Measurements from ENCODE around the gene SIAH2. TPM values are rescaled to one million over a fixed set of nuclear protein-coding genes. Genes with fewer than 3 reads are reported as not detected.

SIAH2 gene
- total and polyA plus RNA-seq, 2 experiments from 2014 or later: 6.3 to 28.8 TPM

DNA sequence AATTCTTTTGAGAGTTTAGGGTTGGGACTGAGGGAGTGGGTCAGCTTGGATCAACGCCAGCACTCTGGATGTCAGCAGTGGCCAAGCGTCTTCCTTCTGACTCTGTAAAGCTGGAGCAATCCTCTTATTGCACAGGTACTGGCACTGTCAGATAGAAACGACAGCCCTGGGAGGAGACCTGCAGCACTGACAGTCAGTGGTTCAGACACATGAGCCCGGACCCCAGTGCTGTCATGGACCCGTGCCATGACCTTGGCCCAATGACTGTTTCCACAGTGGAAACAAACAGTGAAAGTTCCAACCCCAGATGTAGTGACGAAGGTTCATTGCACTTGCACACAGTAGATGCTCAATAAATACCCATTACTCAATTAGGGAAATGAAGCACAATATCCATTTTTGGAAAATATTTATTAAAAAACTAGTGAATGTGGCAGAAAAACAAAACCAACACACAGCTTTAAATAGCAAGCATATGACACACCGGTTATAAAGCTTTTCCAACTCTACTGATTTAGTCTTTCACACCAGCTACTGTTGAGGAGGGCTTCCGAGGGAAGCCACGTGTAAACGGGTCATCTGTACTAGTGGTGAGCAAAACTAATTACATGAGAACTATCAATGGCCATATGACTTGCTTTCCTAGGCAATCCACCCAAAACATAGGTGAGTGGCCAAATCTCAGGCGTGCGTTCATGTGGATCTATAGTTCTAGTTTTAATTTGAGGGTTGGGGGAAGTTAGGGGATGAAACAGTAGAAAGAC is 22.1 kb downstream of the SIAH2 start (continued):
- TF ChIP-seq EZH2 (IDR thresholded peaks at IDR 0.05; ENCODE audit: low read depth, unreplicated experiment) (no peak), STAT1 (IDR thresholded peaks at IDR 0.05; ENCODE audit: unreplicated experiment) (no peak), JUNB (IDR thresholded peaks at IDR 0.05; ENCODE audit: unreplicated experiment) (no peak), POLR2AphosphoS5 (IDR thresholded peaks at IDR 0.05; ENCODE audit: low read depth) (no peak), NANOG (IDR thresholded peaks at IDR 0.05; ENCODE audit: borderline replicate concordance) (no peak), EZH2phosphoT487 (IDR thresholded peaks at IDR 0.05; ENCODE audit: unreplicated experiment) (no peak), ZNF331 (CRISPR knock-in tag; IDR thresholded peaks at IDR 0.05; ENCODE audit: low read depth) (no peak)
- TF ChIP-seq, protein P1, sequence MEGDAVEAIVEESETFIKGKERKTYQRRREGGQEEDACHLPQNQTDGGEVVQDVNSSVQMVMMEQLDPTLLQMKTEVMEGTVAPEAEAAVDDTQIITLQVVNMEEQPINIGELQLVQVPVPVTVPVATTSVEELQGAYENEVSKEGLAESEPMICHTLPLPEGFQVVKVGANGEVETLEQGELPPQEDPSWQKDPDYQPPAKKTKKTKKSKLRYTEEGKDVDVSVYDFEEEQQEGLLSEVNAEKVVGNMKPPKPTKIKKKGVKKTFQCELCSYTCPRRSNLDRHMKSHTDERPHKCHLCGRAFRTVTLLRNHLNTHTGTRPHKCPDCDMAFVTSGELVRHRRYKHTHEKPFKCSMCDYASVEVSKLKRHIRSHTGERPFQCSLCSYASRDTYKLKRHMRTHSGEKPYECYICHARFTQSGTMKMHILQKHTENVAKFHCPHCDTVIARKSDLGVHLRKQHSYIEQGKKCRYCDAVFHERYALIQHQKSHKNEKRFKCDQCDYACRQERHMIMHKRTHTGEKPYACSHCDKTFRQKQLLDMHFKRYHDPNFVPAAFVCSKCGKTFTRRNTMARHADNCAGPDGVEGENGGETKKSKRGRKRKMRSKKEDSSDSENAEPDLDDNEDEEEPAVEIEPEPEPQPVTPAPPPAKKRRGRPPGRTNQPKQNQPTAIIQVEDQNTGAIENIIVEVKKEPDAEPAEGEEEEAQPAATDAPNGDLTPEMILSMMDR (conservative IDR thresholded peaks at IDR 0.05; ENCODE audit: low read depth in 2 of 2): no peak

DNA sequence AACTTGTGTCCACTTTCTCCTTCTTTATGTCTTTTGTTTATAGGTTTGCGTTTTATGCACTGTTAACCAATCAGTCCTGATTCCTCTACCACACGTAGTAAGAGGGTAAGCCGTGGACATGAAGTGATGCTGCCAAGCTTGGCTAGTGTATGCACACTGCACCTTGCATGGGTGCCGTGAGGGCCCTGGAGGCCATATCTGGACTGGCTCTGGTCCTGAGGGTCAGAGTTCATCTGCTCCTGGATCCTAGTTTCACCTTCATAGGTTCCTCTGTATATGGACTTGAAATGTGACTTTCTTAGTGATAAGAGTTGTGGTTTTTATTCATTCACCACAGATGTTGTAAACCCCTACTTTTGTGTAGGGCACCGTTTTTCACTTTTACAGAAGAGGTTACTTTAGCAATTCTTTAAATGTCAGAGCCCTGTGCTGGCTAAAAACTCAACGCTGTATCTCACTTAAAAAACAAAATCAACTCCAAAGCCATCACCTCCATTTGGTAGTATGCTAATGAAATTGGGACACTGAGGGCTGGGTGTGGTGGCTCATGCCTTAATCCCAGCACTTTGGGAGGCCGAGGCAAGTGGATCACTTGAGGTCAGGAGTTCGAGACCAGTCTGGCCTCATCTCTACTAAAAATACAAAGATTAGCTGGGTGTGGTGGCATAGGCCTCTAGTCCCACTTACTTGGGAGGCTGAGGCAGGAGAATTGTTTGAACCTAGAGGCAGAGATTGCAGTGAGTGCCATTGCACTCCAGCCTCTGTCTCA is 22.9 kb downstream of the SIAH2 start:
- peaks cover 24% of the 10 kb centered on the region for H3K4me1 Mint-ChIP-seq
- H3K27me3 Mint-ChIP-seq (ENCODE audit: insufficient read depth, low read depth, poor library complexity): no peaks in the 10 kb centered on the region
- peaks cover 12% of the 10 kb centered on the region; the same call in 1 of the 2 replicates for H3K4me1 ChIP-seq (ENCODE audit: insufficient read depth)
- H3K27ac Mint-ChIP-seq: no peak overlapping the region
- no peak overlapping the region for H3K4me3 ChIP-seq
- no peaks in the 10 kb centered on the region for H3F3A ChIP-seq (replicated peaks; ENCODE audit: low read depth)
- no peaks in the 10 kb centered on the region for H3K27me3 ChIP-seq (ENCODE audit: insufficient read depth)
- H3K27ac ChIP-seq (ENCODE audit: low read depth): no peak overlapping the region
- no peaks in the 10 kb centered on the region for H3K9me2 ChIP-seq (ENCODE audit: insufficient read depth)
- H3K36me3 ChIP-seq (ENCODE audit: insufficient read depth): no peaks in the 10 kb centered on the region
- no peak for ATAC-seq
- no peaks in the 10 kb centered on the region for H3K36me3 Mint-ChIP-seq (ENCODE audit: low read depth)
- no peaks in the 10 kb centered on the region for H4K20me1 ChIP-seq (replicated peaks; ENCODE audit: insufficient read depth)
- no peaks in the 10 kb centered on the region; the same call in 1 of the 2 replicates for H3K79me2 ChIP-seq (replicated peaks; ENCODE audit: insufficient read depth)
- H3K9me3 Mint-ChIP-seq: no peaks in the 10 kb centered on the region
- no peak overlapping the region for H2AFZ ChIP-seq
- TF ChIP-seq, protein P2, sequence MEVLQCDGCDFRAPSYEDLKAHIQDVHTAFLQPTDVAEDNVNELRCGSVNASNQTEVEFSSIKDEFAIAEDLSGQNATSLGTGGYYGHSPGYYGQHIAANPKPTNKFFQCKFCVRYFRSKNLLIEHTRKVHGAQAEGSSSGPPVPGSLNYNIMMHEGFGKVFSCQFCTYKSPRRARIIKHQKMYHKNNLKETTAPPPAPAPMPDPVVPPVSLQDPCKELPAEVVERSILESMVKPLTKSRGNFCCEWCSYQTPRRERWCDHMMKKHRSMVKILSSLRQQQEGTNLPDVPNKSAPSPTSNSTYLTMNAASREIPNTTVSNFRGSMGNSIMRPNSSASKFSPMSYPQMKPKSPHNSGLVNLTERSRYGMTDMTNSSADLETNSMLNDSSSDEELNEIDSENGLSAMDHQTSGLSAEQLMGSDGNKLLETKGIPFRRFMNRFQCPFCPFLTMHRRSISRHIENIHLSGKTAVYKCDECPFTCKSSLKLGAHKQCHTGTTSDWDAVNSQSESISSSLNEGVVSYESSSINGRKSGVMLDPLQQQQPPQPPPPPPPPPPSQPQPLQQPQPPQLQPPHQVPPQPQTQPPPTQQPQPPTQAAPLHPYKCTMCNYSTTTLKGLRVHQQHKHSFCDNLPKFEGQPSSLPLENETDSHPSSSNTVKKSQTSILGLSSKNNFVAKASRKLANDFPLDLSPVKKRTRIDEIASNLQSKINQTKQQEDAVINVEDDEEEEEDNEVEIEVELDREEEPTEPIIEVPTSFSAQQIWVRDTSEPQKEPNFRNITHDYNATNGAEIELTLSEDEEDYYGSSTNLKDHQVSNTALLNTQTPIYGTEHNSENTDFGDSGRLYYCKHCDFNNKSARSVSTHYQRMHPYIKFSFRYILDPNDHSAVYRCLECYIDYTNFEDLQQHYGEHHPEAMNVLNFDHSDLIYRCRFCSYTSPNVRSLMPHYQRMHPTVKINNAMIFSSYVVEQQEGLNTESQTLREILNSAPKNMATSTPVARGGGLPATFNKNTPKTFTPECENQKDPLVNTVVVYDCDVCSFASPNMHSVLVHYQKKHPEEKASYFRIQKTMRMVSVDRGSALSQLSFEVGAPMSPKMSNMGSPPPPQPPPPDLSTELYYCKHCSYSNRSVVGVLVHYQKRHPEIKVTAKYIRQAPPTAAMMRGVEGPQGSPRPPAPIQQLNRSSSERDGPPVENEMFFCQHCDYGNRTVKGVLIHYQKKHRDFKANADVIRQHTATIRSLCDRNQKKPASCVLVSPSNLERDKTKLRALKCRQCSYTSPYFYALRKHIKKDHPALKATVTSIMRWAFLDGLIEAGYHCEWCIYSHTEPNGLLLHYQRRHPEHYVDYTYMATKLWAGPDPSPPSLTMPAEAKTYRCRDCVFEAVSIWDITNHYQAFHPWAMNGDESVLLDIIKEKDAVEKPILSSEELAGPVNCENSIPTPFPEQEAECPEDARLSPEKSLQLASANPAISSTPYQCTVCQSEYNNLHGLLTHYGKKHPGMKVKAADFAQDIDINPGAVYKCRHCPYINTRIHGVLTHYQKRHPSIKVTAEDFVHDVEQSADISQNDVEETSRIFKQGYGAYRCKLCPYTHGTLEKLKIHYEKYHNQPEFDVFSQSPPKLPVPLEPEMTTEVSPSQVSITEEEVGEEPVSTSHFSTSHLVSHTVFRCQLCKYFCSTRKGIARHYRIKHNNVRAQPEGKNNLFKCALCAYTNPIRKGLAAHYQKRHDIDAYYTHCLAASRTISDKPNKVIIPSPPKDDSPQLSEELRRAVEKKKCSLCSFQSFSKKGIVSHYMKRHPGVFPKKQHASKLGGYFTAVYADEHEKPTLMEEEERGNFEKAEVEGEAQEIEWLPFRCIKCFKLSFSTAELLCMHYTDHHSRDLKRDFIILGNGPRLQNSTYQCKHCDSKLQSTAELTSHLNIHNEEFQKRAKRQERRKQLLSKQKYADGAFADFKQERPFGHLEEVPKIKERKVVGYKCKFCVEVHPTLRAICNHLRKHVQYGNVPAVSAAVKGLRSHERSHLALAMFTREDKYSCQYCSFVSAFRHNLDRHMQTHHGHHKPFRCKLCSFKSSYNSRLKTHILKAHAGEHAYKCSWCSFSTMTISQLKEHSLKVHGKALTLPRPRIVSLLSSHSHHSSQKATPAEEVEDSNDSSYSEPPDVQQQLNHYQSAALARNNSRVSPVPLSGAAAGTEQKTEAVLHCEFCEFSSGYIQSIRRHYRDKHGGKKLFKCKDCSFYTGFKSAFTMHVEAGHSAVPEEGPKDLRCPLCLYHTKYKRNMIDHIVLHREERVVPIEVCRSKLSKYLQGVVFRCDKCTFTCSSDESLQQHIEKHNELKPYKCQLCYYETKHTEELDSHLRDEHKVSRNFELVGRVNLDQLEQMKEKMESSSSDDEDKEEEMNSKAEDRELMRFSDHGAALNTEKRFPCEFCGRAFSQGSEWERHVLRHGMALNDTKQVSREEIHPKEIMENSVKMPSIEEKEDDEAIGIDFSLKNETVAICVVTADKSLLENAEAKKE (CRISPR knock-in tag; IDR thresholded peaks at IDR 0.05): no peak
- TF ChIP-seq POLR2AphosphoS5 (IDR thresholded peaks at IDR 0.05; ENCODE audit: low read depth): no peak
- TF ChIP-seq, protein P3, sequence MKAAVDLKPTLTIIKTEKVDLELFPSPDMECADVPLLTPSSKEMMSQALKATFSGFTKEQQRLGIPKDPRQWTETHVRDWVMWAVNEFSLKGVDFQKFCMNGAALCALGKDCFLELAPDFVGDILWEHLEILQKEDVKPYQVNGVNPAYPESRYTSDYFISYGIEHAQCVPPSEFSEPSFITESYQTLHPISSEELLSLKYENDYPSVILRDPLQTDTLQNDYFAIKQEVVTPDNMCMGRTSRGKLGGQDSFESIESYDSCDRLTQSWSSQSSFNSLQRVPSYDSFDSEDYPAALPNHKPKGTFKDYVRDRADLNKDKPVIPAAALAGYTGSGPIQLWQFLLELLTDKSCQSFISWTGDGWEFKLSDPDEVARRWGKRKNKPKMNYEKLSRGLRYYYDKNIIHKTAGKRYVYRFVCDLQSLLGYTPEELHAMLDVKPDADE (IDR thresholded peaks at IDR 0.05): no peak
- H3K4me2 ChIP-seq: no peak overlapping the region
- H3K4me3 Mint-ChIP-seq: no peak overlapping the region
- no peak for DNase-seq (ENCODE audit: low spot score)
